H1 (cell line): ENCODE data around the gene MCUB. TPM values are rescaled to one million over a fixed set of nuclear protein-coding genes. Genes with fewer than 3 reads are reported as not detected.

Experiments
- CTCF ChIA-PET: fragments of 300-600 bp; sonication (Branson Sonifier 250); formaldehyde crosslinking; loops from one replicate; lab custom pipeline; 2021; ENCODE audit not compliant: partially characterized antibody; lab: Charles Lee
- POLR2A ChIA-PET: fragments of 300-600 bp; sonication (Branson Sonifier 250); formaldehyde crosslinking; loops from one replicate; lab custom pipeline; 2021; ENCODE audit warnings: inconsistent platforms; ENCODE audit not compliant: partially characterized antibody; lab: Charles Lee
- DNase-seq, 2 experiments: peaks; one replicate each; pipeline versions ENCODE4 v3.0.0 to v3.0.0-alpha.2; 2010 to 2022; ENCODE audit warnings: low spot score in 2 of 2, low read depth in 1 of 2, mixed read lengths in 1 of 2
- FAIRE-seq: peaks from 2 replicates; lab custom pipeline; 2011; peaks lifted over from hg19 to GRCh38; lab: Jason Lieb, UNC
- H2AFZ ChIP-seq: 2 replicates; pipeline ENCODE4 v1.8.1; 2012; ENCODE audit warnings: low read length, inconsistent platforms
- H2AK5ac ChIP-seq: 2 replicates; pipeline ENCODE4 v1.6.1; 2013; ENCODE audit warnings: low read depth, low read length
- H2BK120ac ChIP-seq: replicated peaks from 2 replicates; pipeline ENCODE3; 2013; ENCODE audit warnings: low read depth, low read length, inconsistent platforms
- H2BK12ac ChIP-seq: 2 replicates; pipeline ENCODE4 v1.6.1; 2013; ENCODE audit warnings: low read depth, low read length
- H2BK15ac ChIP-seq: 2 replicates; pipeline ENCODE4 v1.6.1; 2013; ENCODE audit warnings: low read length
- H2BK20ac ChIP-seq: 2 replicates; pipeline ENCODE4 v1.6.1; 2013; ENCODE audit warnings: low read length
- H2BK5ac ChIP-seq: 2 replicates; pipeline ENCODE4 v1.6.1; 2013; ENCODE audit warnings: low read depth, low read length
- H3K14ac ChIP-seq: 2 replicates; pipeline ENCODE4 v1.6.1; 2013; ENCODE audit warnings: inconsistent platforms; ENCODE audit not compliant: insufficient read length
- H3K18ac ChIP-seq: 2 replicates; pipeline ENCODE4 v1.6.1; 2013; ENCODE audit warnings: low read length; ENCODE audit errors: extremely low read depth
- H3K23ac ChIP-seq: 2 replicates; pipeline ENCODE4 v1.6.1; 2013; ENCODE audit warnings: inconsistent platforms; ENCODE audit not compliant: insufficient read length
- H3K23me2 ChIP-seq: 2 replicates; pipeline ENCODE4 v1.6.1; 2013; ENCODE audit warnings: low read depth, low read length
- H3K27ac ChIP-seq: 2 replicates; pipeline ENCODE4 v1.6.1; 2011; ENCODE audit warnings: low read depth, low read length, inconsistent platforms
- H3K27me3 ChIP-seq, 4 experiments: replicated peaks in 1 of 4; 1 replicate in 1 of 4; 2 replicates in 3 of 4; pipeline versions ENCODE4 v1.6.1 to v1.8.1; 2011 to 2013; ENCODE audit warnings: low read length in 3 of 4, mild to moderate bottlenecking in 3 of 4, inconsistent platforms in 2 of 4, mixed read lengths in 2 of 4, moderate library complexity in 1 of 4; ENCODE audit not compliant: control insufficient read depth in 3 of 4, insufficient read depth in 3 of 4; ENCODE audit errors: extremely low read depth in 1 of 4
- H3K36me3 ChIP-seq, 4 experiments: 2 replicates each; pipeline versions ENCODE4 v1.6.1 to v1.8.1; 2011 to 2013; ENCODE audit warnings: mild to moderate bottlenecking in 4 of 4, low read length in 3 of 4, moderate library complexity in 2 of 4, control low read depth in 1 of 4, inconsistent platforms in 1 of 4; ENCODE audit not compliant: insufficient read depth in 4 of 4, control insufficient read depth in 2 of 4
- H3K4ac ChIP-seq: replicated peaks from 2 replicates; pipeline ENCODE3; 2013; ENCODE audit warnings: low read length, low read depth, mixed read lengths, inconsistent platforms; ENCODE audit not compliant: insufficient read length
- H3K4me1 ChIP-seq, 4 experiments: replicated peaks in 1 of 4; 1 replicate in 1 of 4; 2 replicates in 3 of 4; pipeline versions ENCODE4 v1.6.1 to v1.8.1; 2011 to 2013; ENCODE audit warnings: low read length in 3 of 4, inconsistent platforms in 2 of 4, mixed read lengths in 1 of 4; ENCODE audit not compliant: insufficient read depth in 4 of 4, control insufficient read depth in 3 of 4
- H3K4me2 ChIP-seq, 2 experiments: 2 replicates each; pipeline versions ENCODE4 v1.6.1 to v1.8.1; 2011 to 2013; ENCODE audit warnings: low read depth in 2 of 2, low read length in 2 of 2, control low read depth in 1 of 2, inconsistent platforms in 1 of 2, mild to moderate bottlenecking in 1 of 2; ENCODE audit not compliant: insufficient read depth in 1 of 2
- H3K4me3 ChIP-seq, 4 experiments: fragments of 200-600, 300-600 bp in 1 of 4; sonication (generic), shearing (Covaris generic), sonication (Bioruptor Twin) in 1 of 4; 2 replicates each; pipeline versions ENCODE4 v1.5.1 to v1.8.1; 2011 to 2016; ENCODE audit warnings: low read length in 4 of 4, low read depth in 3 of 4, control low read depth in 2 of 4, inconsistent platforms in 2 of 4, mild to moderate bottlenecking in 2 of 4, mixed read lengths in 1 of 4, moderate library complexity in 1 of 4; ENCODE audit not compliant: insufficient read depth in 2 of 4; ENCODE audit errors: extremely low read depth in 1 of 4
- H3K56ac ChIP-seq: replicated peaks from 2 replicates; pipeline ENCODE3; 2013; ENCODE audit warnings: low read depth, mild to moderate bottlenecking, mixed read lengths, low read length, inconsistent platforms; ENCODE audit not compliant: insufficient read length
- H3K79me1 ChIP-seq: 2 replicates; pipeline ENCODE4 v1.6.1; 2013; ENCODE audit warnings: low read depth, low read length, control low read depth
- H3K79me2 ChIP-seq, 2 experiments: 2 replicates each; pipeline versions ENCODE4 v1.6.1 to v1.8.1; 2012 to 2013; ENCODE audit warnings: low read length in 2 of 2, mild to moderate bottlenecking in 2 of 2, inconsistent platforms in 1 of 2; ENCODE audit not compliant: insufficient read depth in 2 of 2, control insufficient read depth in 1 of 2
- H3K9ac ChIP-seq, 4 experiments: replicated peaks in 1 of 4; 1 replicate in 1 of 4; 2 replicates in 3 of 4; pipeline versions ENCODE4 v1.6.1 to v1.8.1; 2011 to 2013; ENCODE audit warnings: low read depth in 3 of 4, low read length in 3 of 4, control low read depth in 2 of 4, mild to moderate bottlenecking in 2 of 4, moderate library complexity in 2 of 4, inconsistent platforms in 1 of 4; ENCODE audit errors: extremely low read depth in 1 of 4
- H3K9me3 ChIP-seq, 2 experiments: 2 replicates each; pipeline versions ENCODE4 v1.6.1 to v1.8.1; 2012 to 2013; ENCODE audit warnings: mild to moderate bottlenecking in 2 of 2, moderate library complexity in 2 of 2, control low read depth in 1 of 2, inconsistent platforms in 1 of 2, low read depth in 1 of 2, low read length in 1 of 2, mixed read lengths in 1 of 2; ENCODE audit not compliant: insufficient read depth in 2 of 2
- H4K20me1 ChIP-seq, 2 experiments: replicated peaks in 1 of 2; 2 replicates each; pipeline versions ENCODE3 to v1.8.1; 2011 to 2013; ENCODE audit warnings: inconsistent platforms in 2 of 2, low read length in 2 of 2, mild to moderate bottlenecking in 1 of 2; ENCODE audit not compliant: insufficient read depth in 2 of 2, control insufficient read depth in 1 of 2
- H4K5ac ChIP-seq: 2 replicates; pipeline ENCODE4 v1.6.1; 2013; ENCODE audit warnings: low read length, low read depth, mixed read lengths, inconsistent platforms; ENCODE audit not compliant: insufficient read length
- H4K8ac ChIP-seq: 2 replicates; pipeline ENCODE4 v1.8.0; 2013; ENCODE audit warnings: mild to moderate bottlenecking, moderate library complexity, low read length, inconsistent platforms; ENCODE audit not compliant: insufficient read depth; ENCODE audit errors: extremely low read depth
- H4K91ac ChIP-seq: replicated peaks from 2 replicates; pipeline ENCODE3; 2013; ENCODE audit warnings: low read length, mixed read lengths, inconsistent platforms; ENCODE audit not compliant: insufficient read length
- CHD1 ChIP-seq: IDR thresholded peaks from 2 replicates; pipeline ENCODE4 v1.6.1; 2012; ENCODE audit warnings: low read depth, low read length, improper control_type of control experiment
- FOSL1 ChIP-seq: IDR thresholded peaks from 2 replicates; pipeline ENCODE4 v1.6.1; 2011; ENCODE audit warnings: mild to moderate bottlenecking, low read depth, low read length, moderate library complexity; ENCODE audit not compliant: insufficient read depth
- TAF7 ChIP-seq: optimal IDR thresholded peaks from 2 replicates; pipeline ENCODE3; 2011; ENCODE audit warnings: low read depth, mild to moderate bottlenecking, inconsistent platforms, low read length, moderate library complexity, borderline replicate concordance
- WGBS, 2 experiments: shearing (Covaris generic) in 1 of 2; methylation state at CpG; one replicate each; pipeline versions ENCODE4 v1.1.6 to v1.1.7; 2013 to 2015; ENCODE audit warnings: low lambda C conversion rate in 2 of 2, mixed read lengths in 2 of 2, inconsistent platforms in 1 of 2, low coverage in 1 of 2, missing lambda C conversion rate in 1 of 2; ENCODE audit not compliant: insufficient replicate concordance in 2 of 2, insufficient coverage in 1 of 2, insufficient read length in 1 of 2; ENCODE audit errors: extremely low coverage in 1 of 2, missing lambda C conversion rate in 1 of 2; 5-methylcytosine and 5-hydroxymethylcytosine counted together
- polyA plus RNA-seq, 7 experiments: library from polyadenylated mRNA; depleted of rRNA in 3 of 7; stranded (reverse) in 5 of 7; unstranded in 2 of 7; fragments of >200 nt in 5 of 7; fragments of 200-250 nt in 2 of 7; gene quantifications; 1 replicate in 5 of 7; 2 replicates in 1 of 7; 4 replicates in 1 of 7; pipeline versions ENCODE4 v1.2.1 to v1.2.3, GENCODE V29; 2011 to 2013; ENCODE audit warnings: missing spikeins in 2 of 7, mixed read lengths in 2 of 7
- total RNA-seq: library from RNA; stranded (reverse); fragmentation: NEBNext Ultra II Directional; extraction: Animal tissue kit (Norgen Biotek cat#: 25700); gene quantifications from 2 replicates; pipeline ENCODE4 v1.2.1, GENCODE V29; 2021

MCUB gene
- total and polyA plus RNA-seq, 2 of the 8 experiments (the other 6 are each of a cell fraction or from before 2014, with no cell fraction given) = 15.2 to 19.4 TPM

- H3K23ac ChIP-seq = no peak overlapping the region
- no peaks in the 10 kb centered on the region for H3K23me2 ChIP-seq
- TF ChIP-seq FOSL1 (no peak), TAF7 (no peak), CHD1 (no peak)
- TF ChIP-seq, all 59 proteins: peak for 0
- Histone ChIP-seq H3K27me3 (no peaks in the 10 kb centered on the region), H3K27ac (no peak overlapping the region), H2BK15ac (no peak overlapping the region), H2AFZ (no peak overlapping the region), H3K4me3 (no peak overlapping the region), H4K20me1 (no peaks in the 10 kb centered on the region), H2AK5ac (no peak overlapping the region), H3K14ac (no peak overlapping the region), H2BK12ac (no peak overlapping the region), H2BK120ac (no peak overlapping the region), H4K8ac (no peak overlapping the region), H3K4ac (no peak overlapping the region), H3K4me1 (no peaks in the 10 kb centered on the region), H2BK5ac (no peak overlapping the region), H3K79me1 (no peaks in the 10 kb centered on the region), H3K9ac (no peak overlapping the region), H4K5ac (no peak overlapping the region), H4K91ac (no peak overlapping the region), H3K79me2 (no peaks in the 10 kb centered on the region), H3K4me2 (no peak overlapping the region), H3K56ac (no peak overlapping the region), H3K36me3 (no peaks in the 10 kb centered on the region), H2BK20ac (no peak overlapping the region), H3K18ac (no peak overlapping the region), H3K9me3 (no peaks in the 10 kb centered on the region)
- CTCF ChIA-PET = interaction anchor here (1.4 kb wide), 1 partner anchor 70 kb away, joined by 4 read pairs; no protein-coding TSS in a partner anchor
- WGBS, 2 experiments = 100% methylated on average over 2 of the region's 2 CpGs; no CpG with 5 or more reads in 1 of the 2 experiments
- POLR2A ChIA-PET = no interaction called here
- FAIRE-seq (no peak), DNase-seq (no peak)
Measured at GRCh38 chr4:109576462-109576861, 16.4 kb downstream of the MCUB start.
